T1000 (cell line): ENCODE data around the gene MRPL11.
A peak's percentile ranks its signal among the peaks of the same experiment; 100 is the strongest.

Source experiments
- DNase-seq: peaks from one replicate; lab custom pipeline; 2025; ENCODE audit warnings: mixed read lengths; lab: John Stamatoyannopoulos, UW

Gene MRPL11

DNA sequence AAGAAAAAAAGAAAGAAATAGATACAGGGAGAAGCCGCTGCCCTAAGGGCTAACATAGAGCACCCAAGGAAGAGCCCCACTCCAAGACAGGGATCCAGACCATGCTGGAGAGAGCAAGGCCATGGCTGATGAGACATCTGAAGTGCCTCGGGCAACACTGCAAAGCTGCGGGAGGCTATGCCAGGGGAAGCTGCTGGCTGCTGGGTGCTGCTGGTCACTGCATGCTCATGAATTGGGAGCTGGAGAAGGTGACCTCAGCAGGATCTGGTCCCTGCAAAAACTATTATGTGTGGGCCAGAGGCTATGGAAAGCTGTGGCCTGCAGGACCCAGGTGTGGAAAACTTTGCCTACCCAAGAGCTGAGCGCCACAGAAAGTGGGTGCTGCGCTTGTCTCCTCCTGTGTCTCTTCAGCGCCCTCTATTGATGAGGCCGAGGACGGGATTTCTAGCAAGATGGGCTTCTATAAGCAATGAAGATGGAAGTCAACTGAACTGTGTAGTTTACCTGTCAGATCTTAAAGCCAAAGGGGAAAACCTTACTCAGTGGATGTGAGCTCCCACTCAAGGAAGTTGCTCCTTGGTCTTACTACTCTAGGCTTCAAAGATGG, 49.8 kb downstream of the MRPL11 start:
- peak; percentile 29 for DNase-seq

GRCh38 chr11:66386171-66387069, 52.2 kb downstream of the MRPL11 start:
- peak; percentile 69 for DNase-seq
